Uterus (tissue), 2 donors: Measurements from ENCODE around the gene VPS18.

Experiments
- CTCF ChIP-seq, 4 experiments: fragments of 200-600 bp in 2 of 4; fragments of 450-650 bp in 2 of 4; sonication (generic) in 2 of 4; IDR thresholded peaks; one replicate each; pipeline ENCODE4 v1.5.1; 2016 to 2019; ENCODE audit warnings: antibody characterized with exemption in 4 of 4, mild to moderate bottlenecking in 2 of 4, moderate library complexity in 1 of 4
- POLR2A ChIP-seq, 2 donors: fragments of 450-650 bp; IDR thresholded peaks; one replicate each; pipeline ENCODE4 v1.6.1; 2016; ENCODE audit warnings: antibody characterized with exemption in 2 of 2, mild to moderate bottlenecking in 1 of 2, moderate library complexity in 1 of 2

- TF ChIP-seq CTCF (IDR thresholded peaks at IDR 0.05) = no peak
- peak; percentile 67 to 70 for TF ChIP-seq POLR2A (IDR thresholded peaks at IDR 0.05)
Observed at GRCh38 chr15:40928821-40929659, 34.8 kb downstream of the VPS18 start, which contains the start of gene DLL4.
